ENCODE data around the gene SMTNL1. TPM values are rescaled to one million over a fixed set of nuclear protein-coding genes. Genes with fewer than 3 reads are reported as not detected.

The SMTNL1 gene
- total RNA-seq, 4 donors from 2014 or later, result not detected

- WGBS, 2 donors, result 30 to 35% methylated on average over 4 of the region's 4 CpGs
- peak in 1 of 2 donors; percentile 26 for DNase-seq (ENCODE audit: low spot score in 2 of 2)
These were observed 28.9 kb downstream of the SMTNL1 start for GRCh38 chr11:57566005-57566904.

GRCh38 chr11:57566905-57567514, 29.6 kb downstream of the SMTNL1 start:
- TF ChIP-seq CTCF (IDR thresholded peaks at IDR 0.05), result no peak
- TF ChIP-seq POLR2A (IDR thresholded peaks at IDR 0.05), result no peak
- no peak for DNase-seq (ENCODE audit: low spot score in 2 of 2)
- intact Hi-C loops (cut with DNase I; ENCODE audit: low total_unique reads), result loop anchor here (5.0 kb wide), 1 partner anchor 75 kb away; no protein-coding TSS in a partner anchor
- 6 to 7% methylated on average over 15 of the region's 15 CpGs for WGBS, 2 donors
- H3K4me3 ChIP-seq (ENCODE audit: low read depth, poor library complexity, severe bottlenecking), result peak overlapping the region; percentile 78

More at GRCh38 chr11:57566005-57566904, 28.9 kb downstream of the SMTNL1 start:
- TF ChIP-seq POLR2A (IDR thresholded peaks at IDR 0.05) (no peak), CTCF (IDR thresholded peaks at IDR 0.05) (no peak)
- H3K4me3 ChIP-seq (ENCODE audit: low read depth, poor library complexity, severe bottlenecking), result no peak overlapping the region
- intact Hi-C loops (cut with DNase I; ENCODE audit: low total_unique reads), result loop anchor here (5.0 kb wide), 1 partner anchor 76 kb away; no protein-coding TSS in a partner anchor

- whole genome bisulfite sequencing, 2 donors, result 0 to 2% methylated on average over 59 to 62 of the region's 92 CpGs
- intact Hi-C loops (cut with DNase I; ENCODE audit: low total_unique reads), result loop anchor here (5.0 kb wide), 1 partner anchor 75 kb away; no protein-coding TSS in a partner anchor
These were observed 30.3 kb downstream of the SMTNL1 start, which contains the start of gene UBE2L6 for GRCh38 chr11:57567515-57568329. Gene UBE2L6, minus strand, starts transcription at chr11:57567672. Its CDS starts 61 bp downstream, at chr11:57567611.

GRCh38 chr11:57568330-57568766, 31.0 kb downstream of the SMTNL1 start:
- 30 to 31% methylated on average over 6 of the region's 6 CpGs for WGBS, 2 donors
- intact Hi-C loops (cut with DNase I; ENCODE audit: low total_unique reads), result loop anchor here (5.0 kb wide), 1 partner anchor 74 kb away; no protein-coding TSS in a partner anchor

More at GRCh38 chr11:57567515-57568329, 30.3 kb downstream of the SMTNL1 start, which contains the start of gene UBE2L6:
- peak within 1 kb of the TSS; percentile 78 for H3K4me3 ChIP-seq (ENCODE audit: low read depth, poor library complexity, severe bottlenecking)
- peak; percentile 33 to 91 for DNase-seq (ENCODE audit: low spot score in 2 of 2)
- TF ChIP-seq POLR2A (IDR thresholded peaks at IDR 0.05) (no peak), CTCF (IDR thresholded peaks at IDR 0.05) (no peak)

More at GRCh38 chr11:57568330-57568766, 31.0 kb downstream of the SMTNL1 start:
- H3K4me3 ChIP-seq (ENCODE audit: low read depth, poor library complexity, severe bottlenecking), result peak overlapping the region; percentile 78
- TF ChIP-seq POLR2A (IDR thresholded peaks at IDR 0.05), result no peak
- peak in 1 of 3 donors; percentile 85 for TF ChIP-seq CTCF (IDR thresholded peaks at IDR 0.05)
- peak; percentile 79 to 96 for DNase-seq (ENCODE audit: low spot score in 2 of 2)
